Astrocyte of the cerebellum (primary cell): Measurements from ENCODE around the gene NAMPT.

Source experiments
- DNase-seq: peaks from one replicate; pipeline ENCODE4 v3.0.0-alpha.2; 2011; ENCODE audit warnings: low read depth
- H3K4me3 ChIP-seq: 2 replicates; pipeline ENCODE4 v1.5.1; 2011; ENCODE audit warnings: mild to moderate bottlenecking, low read depth, low read length, moderate library complexity
- CTCF ChIP-seq: IDR thresholded peaks from 2 replicates; pipeline ENCODE4 v1.5.1; 2012; ENCODE audit warnings: low read length, low read depth, moderate library complexity, mild to moderate bottlenecking; ENCODE audit errors: missing control alignments
- in situ Hi-C: cut with HindIII; loops from 2 replicates; pipeline ENCODE4 v1.10.0; 2017; ENCODE audit warnings: low sequenced_read_pairs

Gene NAMPT

GRCh38 chr7:106254525-106255116 is 30.2 kb downstream of the NAMPT start:
- TF ChIP-seq CTCF: no peak
- no peak for DNase-seq
- in situ Hi-C loops: no loop called here
- H3K4me3 ChIP-seq: no peak overlapping the region

- no peak for DNase-seq
- H3K4me3 ChIP-seq: no peak overlapping the region
- no peak for TF ChIP-seq CTCF
- in situ Hi-C loops: no loop called here
These were observed 32.2 kb downstream of the NAMPT start for GRCh38 chr7:106252568-106252967.

GRCh38 chr7:106249488-106249887 is 35.3 kb downstream of the NAMPT start:
- no peak for TF ChIP-seq CTCF
- DNase-seq: no peak
- in situ Hi-C loops: no loop called here
- no peak overlapping the region for H3K4me3 ChIP-seq

- in situ Hi-C loops: no loop called here
- no peak overlapping the region for H3K4me3 ChIP-seq
- no peak for DNase-seq
- TF ChIP-seq CTCF: no peak
These were observed 36.2 kb downstream of the NAMPT start for GRCh38 chr7:106248600-106248999.

GRCh38 chr7:106247841-106248240 is 36.9 kb downstream of the NAMPT start:
- no peak for DNase-seq
- no peak for TF ChIP-seq CTCF
- in situ Hi-C loops: no loop called here
- no peak overlapping the region for H3K4me3 ChIP-seq

GRCh38 chr7:106246902-106247711 is 37.7 kb downstream of the NAMPT start:
- H3K4me3 ChIP-seq: no peak overlapping the region
- no peak for TF ChIP-seq CTCF
- no peak for DNase-seq
- in situ Hi-C loops: no loop called here
